ENCODE data around the gene SECISBP2L.

- TF ChIP-seq, protein P1, sequence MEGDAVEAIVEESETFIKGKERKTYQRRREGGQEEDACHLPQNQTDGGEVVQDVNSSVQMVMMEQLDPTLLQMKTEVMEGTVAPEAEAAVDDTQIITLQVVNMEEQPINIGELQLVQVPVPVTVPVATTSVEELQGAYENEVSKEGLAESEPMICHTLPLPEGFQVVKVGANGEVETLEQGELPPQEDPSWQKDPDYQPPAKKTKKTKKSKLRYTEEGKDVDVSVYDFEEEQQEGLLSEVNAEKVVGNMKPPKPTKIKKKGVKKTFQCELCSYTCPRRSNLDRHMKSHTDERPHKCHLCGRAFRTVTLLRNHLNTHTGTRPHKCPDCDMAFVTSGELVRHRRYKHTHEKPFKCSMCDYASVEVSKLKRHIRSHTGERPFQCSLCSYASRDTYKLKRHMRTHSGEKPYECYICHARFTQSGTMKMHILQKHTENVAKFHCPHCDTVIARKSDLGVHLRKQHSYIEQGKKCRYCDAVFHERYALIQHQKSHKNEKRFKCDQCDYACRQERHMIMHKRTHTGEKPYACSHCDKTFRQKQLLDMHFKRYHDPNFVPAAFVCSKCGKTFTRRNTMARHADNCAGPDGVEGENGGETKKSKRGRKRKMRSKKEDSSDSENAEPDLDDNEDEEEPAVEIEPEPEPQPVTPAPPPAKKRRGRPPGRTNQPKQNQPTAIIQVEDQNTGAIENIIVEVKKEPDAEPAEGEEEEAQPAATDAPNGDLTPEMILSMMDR (IDR thresholded peaks at IDR 0.05) = no peak
- TF ChIP-seq POLR2A (IDR thresholded peaks at IDR 0.05) = no peak
Observed at GRCh38 chr15:48985516-48985915, 60.7 kb downstream of the SECISBP2L start.
